Vagina (tissue), 2 donors: ENCODE measurements around the gene CMTR2.

Experiments used
- CTCF ChIP-seq, 3 experiments: fragments of 450-650 bp in 2 of 3; fragments of 200-600 bp in 1 of 3; sonication (generic) in 1 of 3; IDR thresholded peaks; one replicate each; pipeline ENCODE4 v1.5.1; 2017 to 2019; ENCODE audit warnings: antibody characterized with exemption in 3 of 3, mild to moderate bottlenecking in 2 of 3, moderate library complexity in 2 of 3
- POLR2A ChIP-seq, 2 donors: fragments of 450-650 bp; IDR thresholded peaks; one replicate each; pipeline ENCODE4 v1.6.1; 2017; ENCODE audit warnings: antibody characterized with exemption in 2 of 2, mild to moderate bottlenecking in 2 of 2, moderate library complexity in 2 of 2
- POLR2AphosphoS5 ChIP-seq, 2 donors: sonication (generic); formaldehyde crosslinking; IDR thresholded peaks; one replicate each; pipeline ENCODE4 v1.9.0; 2017; ENCODE audit warnings: antibody characterized with exemption in 2 of 2, mild to moderate bottlenecking in 2 of 2, low read depth in 1 of 2; ENCODE audit not compliant: insufficient read depth in 1 of 2

- TF ChIP-seq CTCF (IDR thresholded peaks at IDR 0.05) (no peak), POLR2A (IDR thresholded peaks at IDR 0.05) (no peak), POLR2AphosphoS5 (IDR thresholded peaks at IDR 0.05; ENCODE audit: insufficient read depth in 1 of 2, low read depth in 1 of 2) (no peak)
Observed at GRCh38 chr16:71244521-71244920, 44.7 kb downstream of the CMTR2 start.
